Cerebellar cortex (tissue), 1 donor: ENCODE results near the gene SLC36A2.
"Not testable (repeated sequence)": the region's sequence is repeated elsewhere in the genome, so short reads cannot be mapped to it uniquely, and the experiment has no call there.

Experiments used
- DNase-seq: peaks from one replicate; pipeline ENCODE4 v3.0.0-alpha.2; 2015; ENCODE audit warnings: low spot score

SLC36A2 gene

DNA sequence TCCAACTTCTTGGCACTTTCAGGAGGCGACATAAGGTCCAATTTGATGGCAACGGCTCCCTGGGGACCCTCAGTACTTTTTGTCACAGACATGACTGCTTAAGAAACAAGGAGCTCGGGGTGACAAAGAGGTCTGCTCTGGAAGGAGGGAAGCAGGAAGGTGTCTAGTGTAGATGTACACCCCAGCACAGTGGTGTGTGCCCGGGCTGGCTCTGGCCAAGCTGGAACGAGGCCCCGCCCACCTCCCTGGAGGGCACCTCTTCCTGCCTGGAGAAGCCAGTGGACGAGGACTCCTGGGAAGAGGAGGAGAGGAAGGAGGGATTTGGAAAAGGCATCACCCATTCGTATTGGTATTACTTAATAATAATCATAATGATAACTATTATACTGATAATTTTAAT is at the start of gene SLC36A2:
SLC36A2 (minus strand) TSS at position 191 of the 400 bp plus-strand sequence; CDS start at position 92, 99 bp downstream.
- no peak for DNase-seq

DNA sequence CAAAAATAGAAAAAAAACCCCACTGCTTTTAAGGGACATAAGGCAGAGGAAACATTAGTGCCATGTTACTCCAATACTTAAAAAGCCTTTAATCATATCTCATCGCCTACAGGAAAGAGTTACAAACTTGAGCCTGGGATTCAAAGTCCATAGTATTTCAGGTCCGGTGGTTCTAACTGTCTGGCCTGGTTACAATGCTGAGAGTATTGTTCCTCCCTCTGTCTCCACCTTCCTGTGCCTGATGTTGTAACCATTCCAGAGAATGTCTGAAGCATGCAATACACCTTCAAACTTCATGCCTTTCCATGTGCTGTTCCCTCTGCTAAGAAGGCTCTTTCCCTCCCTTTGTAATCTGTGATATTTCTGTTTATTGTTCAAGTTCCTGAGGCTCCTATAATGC is 41.6 kb upstream of the SLC36A2 start:
- no peak for DNase-seq

DNA sequence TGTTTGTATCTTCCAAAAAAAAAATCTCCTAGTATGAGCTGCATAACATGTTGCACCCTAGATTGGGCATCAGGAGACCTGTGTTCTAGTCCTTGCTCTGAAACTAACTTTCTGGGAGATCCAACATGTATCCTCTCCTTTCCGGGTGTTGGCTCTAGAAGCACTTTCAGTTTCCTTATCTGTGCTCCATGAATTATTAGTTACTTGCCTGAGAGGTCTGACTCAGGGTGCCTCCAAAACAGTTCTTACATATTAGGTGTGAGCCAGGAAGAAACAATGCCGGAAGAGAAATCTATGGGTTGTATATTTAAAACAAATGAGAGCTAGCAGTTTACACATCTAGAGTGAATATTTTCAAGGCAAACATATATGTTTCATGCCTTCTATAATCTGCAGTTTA is 36.7 kb upstream of the SLC36A2 start:
- no peak for DNase-seq

DNA sequence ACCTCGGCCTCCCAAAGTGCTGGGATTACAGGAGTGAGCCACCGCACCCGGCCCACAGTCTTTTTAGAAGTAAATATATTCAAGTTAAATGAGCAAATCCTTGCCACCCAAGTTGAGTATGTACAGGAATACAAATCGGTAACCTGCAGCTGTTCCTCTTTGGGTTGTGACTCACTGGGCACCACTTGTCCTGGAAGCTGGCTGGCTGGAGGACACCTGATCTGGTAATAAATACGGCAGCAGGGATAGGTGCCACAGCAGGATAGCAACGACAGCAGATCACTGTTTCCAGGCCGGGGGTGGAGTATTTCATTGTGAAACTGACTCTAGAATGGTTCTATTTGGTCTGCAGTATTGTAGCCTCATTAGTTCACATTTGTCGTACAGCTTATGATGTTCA is 35.7 kb upstream of the SLC36A2 start:
- no peak for DNase-seq

- no peak for DNase-seq
These were observed 35.2 kb upstream of the SLC36A2 start for GRCh38 chr5:151382576-151382975.

DNA sequence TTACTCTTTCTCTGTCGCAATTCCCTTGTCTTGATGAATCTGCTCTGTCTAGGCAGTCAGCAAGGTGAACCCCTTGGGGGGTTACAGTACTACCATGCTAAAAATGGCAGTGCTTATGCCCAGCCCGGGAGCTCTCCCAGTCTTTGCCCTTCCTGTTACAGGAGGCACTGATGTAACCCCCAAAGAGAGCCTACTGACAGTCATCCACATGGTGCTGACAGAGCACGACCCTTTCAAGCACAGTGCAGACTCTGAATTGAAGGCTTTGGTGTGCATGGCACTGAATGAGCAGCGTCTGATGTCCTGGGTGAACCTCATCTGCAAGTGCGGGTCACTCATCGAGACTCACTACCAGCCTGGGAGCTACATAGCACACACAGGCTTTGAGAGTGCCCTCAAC is 34.5 kb upstream of the SLC36A2 start:
- no peak for DNase-seq

- DNase-seq = peak; percentile 60
These were observed 31.3 kb upstream of the SLC36A2 start for GRCh38 chr5:151378616-151379015.

DNA sequence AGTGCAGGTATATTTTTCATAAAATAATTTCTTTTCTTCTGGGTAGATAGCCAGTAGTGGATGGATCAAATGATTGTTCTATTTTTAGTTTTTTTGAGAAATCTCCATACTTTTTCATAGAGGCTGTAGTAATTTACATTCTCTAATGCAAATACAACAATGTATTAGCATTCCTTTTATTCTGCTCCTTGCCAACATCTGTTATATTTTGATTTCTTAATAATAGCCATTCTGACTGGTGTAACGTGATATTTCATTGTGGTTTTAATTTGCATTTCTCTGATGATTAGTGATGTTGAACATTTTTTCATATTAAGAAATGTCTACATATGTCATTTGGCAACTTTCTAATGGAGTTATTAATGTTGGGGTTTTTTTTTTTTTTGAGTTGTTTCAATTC is 27.2 kb upstream of the SLC36A2 start:
- no peak for DNase-seq

DNA sequence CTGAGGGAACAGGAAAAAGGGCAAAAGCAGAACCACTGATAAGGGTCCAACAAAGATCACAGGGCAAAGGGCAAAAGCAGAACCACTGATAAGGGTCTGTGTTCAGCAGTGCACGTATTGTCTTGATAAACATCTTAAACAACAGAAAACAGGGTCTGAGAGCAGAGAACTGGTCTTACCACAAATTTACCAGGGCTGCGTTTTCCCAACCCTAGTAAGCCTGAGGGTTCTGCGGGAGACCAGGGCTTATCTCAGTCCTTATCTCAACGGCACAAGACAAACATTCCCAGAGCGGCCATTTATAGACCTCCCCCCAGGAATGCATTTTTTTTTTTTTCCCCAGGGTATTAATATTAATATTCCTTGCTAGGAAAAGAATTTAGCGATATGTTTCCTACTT is 19.7 kb upstream of the SLC36A2 start:
- DNase-seq = not testable (repeated sequence)

- no peak for DNase-seq
These were observed 16.3 kb upstream of the SLC36A2 start for GRCh38 chr5:151363673-151364072.

- DNase-seq = no peak
These were observed 15.6 kb upstream of the SLC36A2 start for GRCh38 chr5:151362970-151363369.

GRCh38 chr5:151359391-151359790 is 12.0 kb upstream of the SLC36A2 start:
- no peak for DNase-seq

- DNase-seq = no peak
These were observed 10.4 kb upstream of the SLC36A2 start for GRCh38 chr5:151357792-151358191.

DNA sequence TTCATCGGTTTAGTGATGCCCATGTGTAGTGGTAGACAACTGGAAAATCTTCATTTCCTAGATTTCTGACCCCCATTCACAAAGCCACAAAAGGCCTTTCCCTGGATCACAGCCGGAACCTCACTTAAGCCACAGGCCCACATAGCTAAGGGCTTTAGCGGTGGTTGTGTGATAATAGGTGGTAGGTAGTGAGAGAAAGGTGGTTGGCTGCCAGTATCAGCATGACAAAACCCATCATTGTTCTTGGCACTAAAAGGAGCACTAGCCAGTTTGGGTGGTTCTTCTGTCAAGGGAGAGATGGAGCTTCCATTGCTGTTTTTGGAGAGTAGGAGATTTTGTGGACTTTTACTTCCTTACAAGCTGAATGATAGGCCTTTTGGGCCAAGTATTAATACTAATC is 9.7 kb upstream of the SLC36A2 start:
- DNase-seq = no peak

DNA sequence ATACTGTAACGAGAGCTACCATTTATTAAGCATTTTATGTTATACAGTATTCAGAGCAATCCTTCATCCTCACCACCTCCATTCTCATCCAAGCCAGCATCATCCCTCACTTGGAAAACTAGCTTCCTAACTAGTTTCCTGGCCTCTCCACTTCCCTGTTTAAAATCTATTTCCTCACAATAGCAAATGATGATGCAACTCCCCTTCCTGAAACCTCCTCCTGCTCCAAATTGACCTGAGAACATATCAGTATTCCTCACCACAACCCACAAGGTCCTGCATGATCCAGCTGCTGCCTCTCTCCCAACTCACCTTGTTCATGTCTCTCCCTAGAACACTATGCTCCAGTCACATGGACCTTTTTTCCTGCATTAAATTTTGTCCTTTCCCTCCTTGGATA is 4.3 kb upstream of the SLC36A2 start:
- DNase-seq = no peak

DNA sequence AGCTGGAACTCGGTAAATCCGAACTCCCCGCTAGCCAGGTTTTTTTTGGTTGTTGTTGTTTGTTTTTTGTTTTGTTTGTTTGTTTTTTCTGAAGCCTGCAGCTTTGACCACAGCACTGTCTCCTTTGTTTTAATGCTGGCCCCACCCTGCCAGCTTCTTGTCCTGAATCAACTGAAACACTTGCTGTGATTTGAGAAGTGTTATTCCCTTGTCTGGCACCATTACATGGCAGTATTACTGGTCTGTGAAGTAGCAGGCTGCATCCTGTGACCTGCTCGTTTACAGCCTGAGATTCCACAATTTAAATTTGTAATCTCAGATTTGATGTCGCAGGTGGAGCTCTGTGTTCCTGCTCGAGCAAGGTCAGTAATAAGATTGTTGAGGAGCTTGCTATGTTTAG is 1.4 kb upstream of the SLC36A2 start:
- DNase-seq = no peak

DNA sequence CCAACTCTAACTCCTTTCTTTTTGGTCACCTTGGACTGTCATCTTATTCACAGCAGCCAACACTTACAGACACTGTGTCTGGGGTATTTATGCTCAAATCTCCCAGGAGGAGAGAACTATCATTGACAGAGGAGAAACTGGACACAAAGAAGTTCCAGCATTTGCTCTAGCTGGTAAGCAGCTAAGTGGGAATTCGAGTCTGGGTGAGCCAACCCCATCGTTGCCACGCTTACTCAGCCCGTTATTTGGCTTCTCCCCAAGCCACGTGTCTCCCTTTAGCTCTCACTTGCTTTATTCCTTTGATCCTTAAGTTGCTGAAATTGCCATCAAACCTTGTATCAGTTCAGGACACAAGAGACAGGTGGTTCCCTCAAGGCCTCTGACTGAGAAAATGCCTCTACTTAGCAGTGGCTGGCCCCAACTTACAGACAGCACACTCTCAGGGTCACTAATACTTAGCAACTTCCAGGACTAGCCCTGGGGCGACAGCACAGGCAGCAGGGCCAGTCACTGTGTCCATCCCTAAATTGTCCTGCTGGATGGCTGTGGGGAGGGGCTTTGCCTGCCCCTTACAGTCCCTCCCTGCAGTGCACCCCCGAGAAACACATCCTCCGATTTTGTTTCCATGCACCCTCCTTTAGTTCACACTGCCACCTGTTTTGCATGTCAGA is 1.4 kb downstream of the SLC36A2 start:
- DNase-seq = no peak

DNA sequence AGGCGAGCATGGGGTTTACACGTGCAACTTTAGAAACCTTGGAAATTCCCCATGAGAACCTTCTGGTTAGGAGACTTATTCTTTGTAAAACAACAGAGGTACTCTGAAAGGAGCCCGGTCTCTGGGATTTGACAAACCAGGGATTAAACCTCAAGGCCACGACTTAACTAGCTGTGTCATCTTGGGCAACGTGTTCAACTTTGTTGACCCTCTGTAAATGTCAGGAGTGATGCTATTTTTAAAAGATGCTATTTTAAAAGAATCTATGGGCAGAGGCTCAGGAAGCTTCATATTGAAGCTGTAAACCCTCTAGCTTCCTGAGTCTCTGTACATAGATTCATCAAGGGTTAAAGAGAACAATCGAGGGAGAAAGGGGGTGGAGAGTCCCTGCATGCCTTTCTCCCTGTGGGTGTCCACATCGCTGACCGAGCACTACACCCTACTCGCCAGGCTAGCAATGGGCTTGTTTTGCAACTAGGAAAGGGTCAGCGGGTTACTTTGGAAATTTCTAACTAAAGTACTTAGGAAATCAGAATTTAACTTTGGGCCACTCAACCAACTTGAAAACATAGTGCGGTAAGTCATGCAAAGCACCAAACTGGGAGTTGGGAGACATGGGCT is 2.1 kb downstream of the SLC36A2 start:
- no peak for DNase-seq

DNA sequence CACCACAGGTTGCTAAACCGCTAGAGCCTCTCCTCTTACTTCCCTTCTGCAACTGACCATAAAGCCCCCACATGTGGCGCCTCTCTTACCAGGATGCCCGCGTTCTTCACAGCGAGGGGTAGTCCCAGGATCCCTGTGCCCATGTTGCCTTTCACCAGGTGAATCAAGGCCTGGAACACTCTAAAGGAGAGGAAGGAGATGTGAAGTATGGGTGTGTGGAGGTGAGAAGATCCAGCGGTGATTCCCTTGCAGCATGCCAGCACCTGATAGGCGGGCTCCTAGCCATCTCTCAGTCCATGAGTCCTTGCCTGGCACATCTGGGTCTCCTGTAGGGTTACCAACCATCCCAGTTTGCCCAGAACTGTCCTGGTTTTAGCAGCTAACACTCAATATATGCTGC is 3.3 kb downstream of the SLC36A2 start:
- DNase-seq = no peak

DNA sequence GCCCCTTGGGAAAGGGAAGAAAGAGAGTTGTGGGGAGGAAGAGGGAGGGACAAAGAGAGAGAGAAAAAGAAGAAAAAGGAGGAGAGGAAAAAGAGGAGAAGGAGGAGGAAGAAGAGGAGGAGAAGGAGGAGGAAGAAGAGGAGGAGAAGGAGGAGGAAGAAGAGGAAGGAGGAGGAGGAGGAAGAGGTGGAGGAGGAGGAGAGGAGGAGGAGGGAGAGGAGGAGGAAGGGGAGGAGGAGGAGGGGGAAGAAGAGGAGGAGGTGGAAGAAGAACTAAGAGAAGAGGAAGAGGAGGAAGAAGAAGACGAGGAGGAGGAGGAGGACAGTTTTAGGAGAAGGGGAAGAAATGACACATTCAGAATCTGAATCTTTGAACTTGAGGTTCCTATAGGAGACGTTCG is 7.4 kb downstream of the SLC36A2 start:
- DNase-seq = no peak

- DNase-seq = no peak
These were observed 8.6 kb downstream of the SLC36A2 start for GRCh38 chr5:151338734-151339133.

DNA sequence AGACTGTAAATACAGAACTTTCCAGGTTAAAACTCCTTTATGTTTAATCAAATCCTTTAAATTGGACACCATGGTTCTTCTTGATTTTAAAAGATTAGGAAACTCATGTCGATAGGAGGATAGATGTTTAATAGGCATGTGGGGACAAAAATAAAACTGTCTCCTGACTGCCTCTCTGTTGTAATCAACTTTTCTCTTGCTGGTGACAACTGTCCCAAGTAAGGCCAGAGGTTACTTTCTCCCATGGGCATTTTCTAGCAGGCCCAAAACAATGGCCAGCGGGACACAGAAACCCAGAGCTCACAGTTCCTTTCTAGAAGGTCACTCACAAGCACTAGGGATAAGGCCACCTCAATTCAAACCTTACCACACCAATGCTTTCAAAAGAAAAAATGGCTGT is 14.5 kb downstream of the SLC36A2 start:
- DNase-seq = no peak

- no peak for DNase-seq
These were observed 18.6 kb downstream of the SLC36A2 start for GRCh38 chr5:151328734-151329133.

DNA sequence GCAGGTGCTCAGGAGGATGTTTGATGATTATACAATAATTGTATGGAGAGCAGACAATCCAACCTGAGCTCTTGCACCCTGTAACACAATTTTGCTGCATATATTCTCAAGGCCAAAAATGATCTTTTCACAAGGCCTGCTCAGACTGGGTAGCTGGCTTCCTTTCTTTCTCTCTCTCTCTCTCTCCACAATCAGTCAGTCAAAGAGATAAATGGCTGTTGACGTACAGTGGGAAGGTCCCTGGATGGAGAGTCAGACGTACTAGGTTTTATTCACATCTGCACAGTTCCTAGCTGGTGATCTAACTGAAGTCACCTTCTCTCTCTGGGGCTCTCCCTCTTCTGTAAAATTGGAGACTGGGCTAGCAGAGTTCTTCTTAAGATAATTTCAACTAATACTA is 19.8 kb downstream of the SLC36A2 start:
- no peak for DNase-seq
